Osteocyte (in vitro differentiated cells): ENCODE measurements around the gene FAM83G. TPM values are rescaled to one million over a fixed set of nuclear protein-coding genes. Genes with fewer than 3 reads are reported as not detected.

ENCODE experiments used
- DNase-seq: peaks from one replicate; pipeline ENCODE4 v3.0.0; 2021; ENCODE audit warnings: mixed read lengths; ENCODE audit not compliant: unreplicated experiment; ENCODE audit errors: extremely low spot score
- H3K27ac Mint-ChIP-seq: one replicate; pipeline ENCODE4 v1.8.0; 2021; ENCODE audit warnings: mild to moderate bottlenecking, mixed read lengths; ENCODE audit not compliant: unreplicated experiment
- H3K27me3 Mint-ChIP-seq: one replicate; pipeline ENCODE4 v1.8.0; 2021; ENCODE audit warnings: mixed read lengths; ENCODE audit not compliant: unreplicated experiment
- H3K36me3 Mint-ChIP-seq: one replicate; pipeline ENCODE4 v1.8.0; 2021; ENCODE audit warnings: mixed read lengths; ENCODE audit not compliant: unreplicated experiment
- H3K4me1 Mint-ChIP-seq: one replicate; pipeline ENCODE4 v1.8.0; 2021; ENCODE audit warnings: mixed read lengths; ENCODE audit not compliant: unreplicated experiment
- H3K4me3 Mint-ChIP-seq: one replicate; pipeline ENCODE4 v1.8.0; 2021; ENCODE audit warnings: mild to moderate bottlenecking, moderate library complexity, mixed read lengths; ENCODE audit not compliant: unreplicated experiment
- H3K9me3 Mint-ChIP-seq: one replicate; pipeline ENCODE4 v1.8.0; 2021; ENCODE audit warnings: mixed read lengths; ENCODE audit not compliant: unreplicated experiment
- total RNA-seq: library from RNA; stranded (reverse); gene quantifications from 2 replicates; pipeline ENCODE4 v1.2.1, GENCODE V29; 2021
- TF ChIP-seq, protein P1 (sequence below): fragments of 200-600 bp; sonication (generic); IDR thresholded peaks from 2 replicates; pipeline ENCODE4 v1.5.0; 2021; ENCODE audit warnings: antibody characterized with exemption, mild to moderate bottlenecking, moderate library complexity

Gene FAM83G
- total RNA-seq, 1 donor from 2014 or later: 4.1 TPM

DNA sequence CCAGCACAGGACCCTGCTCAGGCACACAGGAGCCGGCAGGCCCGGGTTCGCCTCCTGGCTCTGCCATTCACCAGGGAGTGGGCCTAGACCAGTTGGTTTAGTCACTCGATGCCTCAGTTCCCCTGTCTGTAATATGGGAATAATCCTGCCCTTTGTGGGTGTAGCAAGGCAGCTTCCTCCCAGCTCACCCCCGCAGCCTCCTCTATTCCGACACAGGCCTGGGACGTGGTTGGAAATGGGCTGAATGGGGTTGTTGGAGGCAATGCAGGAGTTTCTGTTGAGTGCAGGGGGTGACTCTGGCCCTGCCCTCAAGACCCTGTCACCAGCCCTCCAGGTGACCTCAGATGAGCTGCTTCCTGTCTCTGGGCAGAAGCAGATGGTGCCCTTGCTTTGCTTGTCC lies 32.8 kb downstream of the FAM83G start:
- Mint-ChIP-seq H3K27me3 (no peaks in the 10 kb centered on the region), H3K36me3 (no peaks in the 10 kb centered on the region), H3K4me1 (peaks cover 20% of the 10 kb centered on the region), H3K27ac (no peak overlapping the region), H3K4me3 (no peak overlapping the region), H3K9me3 (no peaks in the 10 kb centered on the region)
- DNase-seq: no peak
- TF ChIP-seq, protein P1, sequence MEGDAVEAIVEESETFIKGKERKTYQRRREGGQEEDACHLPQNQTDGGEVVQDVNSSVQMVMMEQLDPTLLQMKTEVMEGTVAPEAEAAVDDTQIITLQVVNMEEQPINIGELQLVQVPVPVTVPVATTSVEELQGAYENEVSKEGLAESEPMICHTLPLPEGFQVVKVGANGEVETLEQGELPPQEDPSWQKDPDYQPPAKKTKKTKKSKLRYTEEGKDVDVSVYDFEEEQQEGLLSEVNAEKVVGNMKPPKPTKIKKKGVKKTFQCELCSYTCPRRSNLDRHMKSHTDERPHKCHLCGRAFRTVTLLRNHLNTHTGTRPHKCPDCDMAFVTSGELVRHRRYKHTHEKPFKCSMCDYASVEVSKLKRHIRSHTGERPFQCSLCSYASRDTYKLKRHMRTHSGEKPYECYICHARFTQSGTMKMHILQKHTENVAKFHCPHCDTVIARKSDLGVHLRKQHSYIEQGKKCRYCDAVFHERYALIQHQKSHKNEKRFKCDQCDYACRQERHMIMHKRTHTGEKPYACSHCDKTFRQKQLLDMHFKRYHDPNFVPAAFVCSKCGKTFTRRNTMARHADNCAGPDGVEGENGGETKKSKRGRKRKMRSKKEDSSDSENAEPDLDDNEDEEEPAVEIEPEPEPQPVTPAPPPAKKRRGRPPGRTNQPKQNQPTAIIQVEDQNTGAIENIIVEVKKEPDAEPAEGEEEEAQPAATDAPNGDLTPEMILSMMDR: no peak

DNA sequence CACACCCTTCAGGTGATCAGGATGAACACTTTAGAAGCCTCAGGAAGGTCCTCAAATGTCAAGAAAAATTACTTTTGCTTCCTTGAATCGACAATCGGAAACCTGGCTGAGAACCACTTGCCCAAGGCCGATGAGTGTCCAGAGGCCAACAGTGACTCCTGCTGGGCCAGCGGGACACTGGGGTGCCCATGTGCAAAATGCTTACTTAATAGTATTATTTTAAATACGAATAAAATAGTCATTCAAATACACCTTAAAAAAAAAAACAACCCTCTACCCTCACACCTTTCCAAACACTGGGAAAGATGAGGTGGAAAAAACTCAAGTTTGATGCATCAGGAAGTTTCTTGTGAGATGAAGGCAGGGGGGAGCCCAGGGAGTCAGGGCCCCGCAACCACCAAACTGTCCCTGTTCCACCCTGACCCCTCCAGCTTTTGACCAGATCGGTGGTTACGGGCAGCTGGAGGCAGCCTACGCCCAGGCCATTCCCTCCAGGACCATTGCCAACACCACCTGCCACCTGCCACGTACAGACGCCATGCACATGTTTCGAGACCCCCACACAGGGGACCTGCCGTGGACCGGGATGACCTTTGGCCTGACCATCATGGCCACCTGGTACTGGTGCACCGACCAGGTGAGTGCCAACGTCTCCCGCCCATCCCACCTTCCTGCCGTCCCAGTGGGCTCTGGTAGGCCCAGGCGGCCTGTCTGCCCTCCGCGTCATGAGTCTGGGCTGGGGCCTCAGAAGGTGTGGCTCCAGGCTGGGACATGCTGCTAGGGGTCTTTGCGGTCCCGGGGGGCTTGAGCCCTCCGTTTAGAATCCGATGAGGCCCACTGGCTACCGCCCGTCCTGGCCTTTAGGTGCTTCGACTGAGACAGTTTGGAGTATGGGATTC lies 33.7 kb downstream of the FAM83G start:
- Mint-ChIP-seq H3K27ac (no peak overlapping the region), H3K36me3 (no peaks in the 10 kb centered on the region), H3K9me3 (no peaks in the 10 kb centered on the region), H3K27me3 (no peaks in the 10 kb centered on the region), H3K4me1 (peaks cover 21% of the 10 kb centered on the region), H3K4me3 (no peak overlapping the region)
- TF ChIP-seq, protein P1: peak; percentile 8
- DNase-seq: no peak

DNA sequence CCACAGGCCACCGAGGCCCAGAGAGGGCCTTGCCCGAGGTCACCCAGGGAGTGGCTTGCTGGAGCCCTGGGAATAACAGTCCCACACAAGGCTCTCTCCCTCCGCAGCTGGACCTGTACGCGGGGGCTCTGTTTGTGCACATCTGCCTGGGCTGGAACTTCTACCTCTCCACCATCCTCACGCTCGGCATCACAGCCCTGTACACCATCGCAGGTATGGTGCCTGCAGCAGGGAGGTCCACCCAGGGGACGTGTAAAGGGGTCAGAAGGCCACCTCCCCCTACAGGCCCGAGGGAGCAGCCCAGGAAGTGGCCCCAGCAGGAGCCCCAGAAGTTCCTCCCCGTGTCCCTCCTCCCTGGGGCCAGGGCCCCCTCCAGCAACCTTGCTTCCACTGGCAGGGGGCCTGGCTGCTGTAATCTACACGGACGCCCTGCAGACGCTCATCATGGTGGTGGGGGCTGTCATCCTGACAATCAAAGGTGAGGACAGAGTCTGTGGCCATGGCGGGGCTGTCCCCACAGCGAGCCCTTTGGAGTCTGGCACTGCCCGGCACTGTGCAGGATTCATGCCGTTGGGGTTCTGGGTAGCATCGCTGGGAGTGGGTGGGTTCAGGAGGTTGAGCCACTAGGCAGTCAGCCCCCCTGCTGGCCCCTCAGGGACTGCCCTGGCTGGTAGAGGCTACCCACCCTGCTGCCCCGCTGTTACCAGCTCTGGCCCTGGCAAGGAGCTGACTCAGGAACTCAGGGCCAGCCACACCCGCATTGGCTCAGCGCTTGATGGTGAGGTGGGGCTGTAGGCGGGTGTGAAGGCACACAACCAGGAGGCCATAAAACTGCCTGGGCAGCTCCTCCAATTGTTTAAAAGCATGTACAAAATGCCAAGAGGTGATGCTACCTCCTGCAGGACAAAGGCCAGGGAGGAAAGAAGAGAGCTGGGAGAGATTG lies 35.3 kb downstream of the FAM83G start:
- no peak overlapping the region for H3K27ac Mint-ChIP-seq
- H3K4me1 Mint-ChIP-seq: peaks cover 24% of the 10 kb centered on the region
- TF ChIP-seq, protein P1: no peak
- no peaks in the 10 kb centered on the region for H3K9me3 Mint-ChIP-seq
- no peak for DNase-seq
- H3K36me3 Mint-ChIP-seq: no peaks in the 10 kb centered on the region
- H3K4me3 Mint-ChIP-seq: no peak overlapping the region
- no peaks in the 10 kb centered on the region for H3K27me3 Mint-ChIP-seq

- no peaks in the 10 kb centered on the region for H3K36me3 Mint-ChIP-seq
- TF ChIP-seq, protein P1: no peak
- H3K9me3 Mint-ChIP-seq: no peaks in the 10 kb centered on the region
- no peak overlapping the region for H3K27ac Mint-ChIP-seq
- H3K4me1 Mint-ChIP-seq: peaks cover 24% of the 10 kb centered on the region
- H3K27me3 Mint-ChIP-seq: no peaks in the 10 kb centered on the region
- no peak overlapping the region for H3K4me3 Mint-ChIP-seq
- DNase-seq: no peak
Observed at GRCh38 chr17:18968345-18968744, 36.2 kb downstream of the FAM83G start.

- Mint-ChIP-seq H3K36me3 (no peaks in the 10 kb centered on the region), H3K4me3 (no peak overlapping the region), H3K27ac (no peak overlapping the region), H3K9me3 (no peaks in the 10 kb centered on the region), H3K27me3 (no peaks in the 10 kb centered on the region), H3K4me1 (peaks cover 24% of the 10 kb centered on the region)
- TF ChIP-seq, protein P1: no peak
- DNase-seq: no peak
Observed at GRCh38 chr17:18967916-18968315, 36.6 kb downstream of the FAM83G start.
